ENCODE results near the gene CHDH. TPM values are rescaled to one million over a fixed set of nuclear protein-coding genes. Genes with fewer than 3 reads are reported as not detected.

CHDH gene
- total RNA-seq, 4 donors from 2014 or later, result 36.5 to 114 (median 53.7) TPM

DNA sequence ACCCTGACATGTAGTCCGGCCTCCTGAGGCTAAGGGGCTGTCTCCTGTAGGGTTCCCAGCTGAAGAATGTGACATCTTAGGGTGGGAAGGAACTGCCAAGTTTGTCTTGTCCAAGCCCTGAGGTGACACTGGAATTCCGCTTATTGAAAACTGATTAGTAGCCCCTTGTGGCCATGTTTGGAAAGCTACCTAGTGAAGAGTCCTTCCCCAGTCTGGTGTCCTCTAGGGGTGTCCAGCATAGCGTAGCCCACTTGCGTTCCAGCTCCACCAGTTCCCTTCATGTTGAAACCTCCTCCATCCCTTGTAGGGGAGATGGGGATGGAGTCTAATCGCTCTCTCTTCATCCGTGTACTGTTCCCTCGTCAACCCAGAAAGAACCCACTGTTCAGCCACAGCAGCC, 79.5 kb downstream of the CHDH start:
- WGBS, 2 donors (ENCODE audit: low coverage in 1 of 2), result 80 to 86% methylated on average over 1 to 7 of the region's 7 CpGs
- Histone ChIP-seq H3K36me3 (no peaks in the 10 kb centered on the region), H3K27ac (no peak overlapping the region), H3K27me3 (no peaks in the 10 kb centered on the region), H3K4me1 (no peaks in the 10 kb centered on the region), H3K9me3 (no peaks in the 10 kb centered on the region), H3K4me3 (no peak overlapping the region)
- in situ Hi-C loops (cut with MboI; ENCODE audit: low pct_ligation_motif_present in 1 of 4, low pct_unique_long_range_greater_than_20kb in 1 of 4, low sequenced_read_pairs in 3 of 4) (no loop called here), intact Hi-C loops (cut with DNase I; ENCODE audit: low total_unique reads) (no loop called here)
- no peak for DNase-seq
- TF ChIP-seq POLR2AphosphoS5 (IDR thresholded peaks at IDR 0.05) (no peak), EP300 (IDR thresholded peaks at IDR 0.05; ENCODE audit: low read depth) (no peak), CTCF (IDR thresholded peaks at IDR 0.05) (no peak), POLR2A (IDR thresholded peaks at IDR 0.05) (no peak)

- Histone ChIP-seq H3K4me3 (no peak overlapping the region), H3K9me3 (no peaks in the 10 kb centered on the region), H3K27ac (no peak overlapping the region), H3K27me3 (no peaks in the 10 kb centered on the region), H3K36me3 (no peaks in the 10 kb centered on the region), H3K4me1 (no peaks in the 10 kb centered on the region)
- WGBS, 2 donors (ENCODE audit: low coverage in 1 of 2), result 82 to 83% methylated on average over 4 to 5 of the region's 5 CpGs
- TF ChIP-seq POLR2A (IDR thresholded peaks at IDR 0.05) (no peak), POLR2AphosphoS5 (IDR thresholded peaks at IDR 0.05) (no peak), EP300 (IDR thresholded peaks at IDR 0.05; ENCODE audit: low read depth) (no peak), CTCF (IDR thresholded peaks at IDR 0.05) (no peak)
- in situ Hi-C loops (cut with MboI; ENCODE audit: low pct_ligation_motif_present in 1 of 4, low pct_unique_long_range_greater_than_20kb in 1 of 4, low sequenced_read_pairs in 3 of 4) (no loop called here), intact Hi-C loops (cut with DNase I; ENCODE audit: low total_unique reads) (no loop called here)
- DNase-seq, result no peak
Measured at GRCh38 chr3:53765753-53766152, 80.5 kb downstream of the CHDH start.

DNA sequence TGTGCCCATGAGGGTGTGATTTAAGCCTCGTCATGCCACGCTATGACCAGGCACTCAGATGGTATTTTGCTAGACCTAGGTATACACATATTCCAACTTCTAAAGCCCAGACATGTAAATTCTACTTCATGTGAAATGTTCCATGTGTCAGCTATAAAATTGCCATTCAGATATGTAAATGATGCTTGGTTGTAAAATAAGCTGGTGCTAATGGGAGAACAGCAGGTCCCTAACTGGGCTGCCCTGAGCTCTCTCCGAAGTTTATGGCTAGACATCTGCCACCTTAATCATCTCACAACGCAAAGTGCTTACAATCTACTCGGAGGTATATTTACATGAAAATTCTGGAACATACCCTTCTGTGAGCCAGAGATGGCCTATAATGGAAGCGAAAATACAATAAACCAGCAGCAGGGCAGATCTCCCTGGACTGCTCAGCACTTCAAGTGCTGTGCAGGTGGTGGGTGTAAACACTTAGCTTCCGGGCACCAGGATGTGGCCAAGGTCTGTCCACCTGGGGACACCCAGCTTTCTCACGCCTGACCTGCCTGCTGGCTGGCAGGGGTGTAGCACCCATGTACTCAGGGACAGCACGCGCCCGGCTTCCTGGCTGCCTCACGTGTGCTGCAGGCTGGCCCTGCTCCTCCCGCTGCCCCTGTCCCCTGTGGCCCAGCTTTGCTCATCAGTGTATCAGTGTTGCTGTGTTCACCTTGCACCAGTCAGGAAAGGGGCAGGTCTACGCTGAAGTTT, 82.0 kb downstream of the CHDH start:
- no peak for DNase-seq
- H3K27me3 ChIP-seq, result no peaks in the 10 kb centered on the region
- no peaks in the 10 kb centered on the region for H3K36me3 ChIP-seq
- no peaks in the 10 kb centered on the region for H3K9me3 ChIP-seq
- H3K27ac ChIP-seq, result no peak overlapping the region
- in situ Hi-C loops (cut with MboI; ENCODE audit: low pct_ligation_motif_present in 1 of 4, low pct_unique_long_range_greater_than_20kb in 1 of 4, low sequenced_read_pairs in 3 of 4), result no loop called here
- H3K4me3 ChIP-seq, result no peak overlapping the region
- H3K4me1 ChIP-seq, result no peaks in the 10 kb centered on the region
- intact Hi-C loops (cut with DNase I; ENCODE audit: low total_unique reads), result no loop called here
- no peak for TF ChIP-seq EP300 (IDR thresholded peaks at IDR 0.05; ENCODE audit: low read depth)
- TF ChIP-seq POLR2A (IDR thresholded peaks at IDR 0.05), result no peak
- TF ChIP-seq CTCF (IDR thresholded peaks at IDR 0.05), result no peak
- TF ChIP-seq POLR2AphosphoS5 (IDR thresholded peaks at IDR 0.05), result no peak
- 62 to 70% methylated on average over 2 to 9 of the region's 14 CpGs for WGBS, 2 donors (ENCODE audit: low coverage in 1 of 2)

DNA sequence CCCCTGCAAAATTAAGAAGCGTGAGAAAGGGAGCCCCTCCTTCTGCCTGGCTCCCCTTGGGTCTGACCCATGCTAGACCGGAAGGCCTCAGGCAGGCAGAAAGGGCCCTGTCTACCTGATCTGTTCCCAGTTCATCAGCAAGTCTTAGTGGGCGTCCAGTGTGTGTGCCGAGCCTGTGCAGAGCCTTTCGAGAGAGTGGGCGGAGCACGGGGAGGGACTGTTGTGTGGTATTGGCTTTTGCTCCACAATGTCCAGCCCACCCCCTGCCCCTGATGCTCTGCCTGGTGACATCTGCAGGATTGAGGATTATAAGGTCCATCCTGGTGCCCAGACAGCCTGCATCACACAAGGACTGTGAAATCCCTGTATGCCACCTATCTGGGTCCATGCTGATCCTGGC, 82.9 kb downstream of the CHDH start:
- H3K4me1 ChIP-seq, result no peaks in the 10 kb centered on the region
- 94% methylated on average over 7 of the region's 7 CpGs; no CpG with 5 or more reads in 1 of the 2 donors for WGBS, 2 donors (ENCODE audit: low coverage in 1 of 2)
- no peak overlapping the region for H3K27ac ChIP-seq
- no peak overlapping the region for H3K4me3 ChIP-seq
- in situ Hi-C loops (cut with MboI; ENCODE audit: low pct_ligation_motif_present in 1 of 4, low pct_unique_long_range_greater_than_20kb in 1 of 4, low sequenced_read_pairs in 3 of 4), result no loop called here
- H3K36me3 ChIP-seq, result no peaks in the 10 kb centered on the region
- H3K27me3 ChIP-seq, result no peaks in the 10 kb centered on the region
- H3K9me3 ChIP-seq, result no peaks in the 10 kb centered on the region
- no peak for DNase-seq
- TF ChIP-seq POLR2AphosphoS5 (IDR thresholded peaks at IDR 0.05), result no peak
- no peak for TF ChIP-seq CTCF (IDR thresholded peaks at IDR 0.05)
- TF ChIP-seq EP300 (IDR thresholded peaks at IDR 0.05; ENCODE audit: low read depth), result no peak
- no peak for TF ChIP-seq POLR2A (IDR thresholded peaks at IDR 0.05)
- intact Hi-C loops (cut with DNase I; ENCODE audit: low total_unique reads), result no loop called here

Small RNAs within 50 kb of the gene (small RNA-seq; reads per million reads assigned to genes)
- 0 reads per million in 4 donors for gene AC012467.1

Other genes starting within 250 kb of the CHDH start
- 10 to 100 TPM in 3 of 4 donors, not detected in 1; 26.0 to 36.5 (median 32.8) TPM for gene IL17RB, start 149 bp upstream of the CHDH start, total RNA-seq
- 10 to 100 TPM; 23.2 to 31.8 (median 28.7) TPM for gene ACTR8, start 35.7 kb upstream of the CHDH start, total RNA-seq
- gene SELENOK, start 45.4 kb upstream of the CHDH start, total RNA-seq, result 10 to 100 TPM; 14.6 to 77.4 (median 35.6) TPM